ENCODE results near the gene PNMA6E. TPM values are rescaled to one million over a fixed set of nuclear protein-coding genes. Genes with fewer than 3 reads are reported as not detected.

The PNMA6E gene
- total RNA-seq, 1 donor from 2014 or later = not detected

- Mint-ChIP-seq H3K9me3 (peaks cover 15% of the 10 kb centered on the region), H3K27ac (no peak overlapping the region), H3K4me1 (no peaks in the 10 kb centered on the region), H3K27me3 (ENCODE audit: low read depth) (no peaks in the 10 kb centered on the region), H3K4me3 (no peak overlapping the region), H3K36me3 (no peaks in the 10 kb centered on the region)
- TF ChIP-seq CTCF (IDR thresholded peaks at IDR 0.05; ENCODE audit: unreplicated experiment) = no peak
- DNase-seq (ENCODE audit: low spot score in 2 of 2, unreplicated experiment in 2 of 2) = no peak
Observed at GRCh38 chrX:153433781-153434285, 32.7 kb upstream of the PNMA6E start.

GRCh38 chrX:153433161-153433680 is 32.1 kb upstream of the PNMA6E start:
- H3K27ac Mint-ChIP-seq = no peak overlapping the region

GRCh38 chrX:153430796-153431195 is 29.6 kb upstream of the PNMA6E start:
- H3K27me3 Mint-ChIP-seq (ENCODE audit: low read depth) = no peaks in the 10 kb centered on the region

More at GRCh38 chrX:153433161-153433680, 32.1 kb upstream of the PNMA6E start:
- H3K27me3 Mint-ChIP-seq (ENCODE audit: low read depth) = no peaks in the 10 kb centered on the region
- no peaks in the 10 kb centered on the region for H3K4me1 Mint-ChIP-seq
- DNase-seq (ENCODE audit: low spot score in 2 of 2, unreplicated experiment in 2 of 2) = no peak
- peaks cover 20% of the 10 kb centered on the region for H3K9me3 Mint-ChIP-seq
- no peak overlapping the region for H3K4me3 Mint-ChIP-seq
- TF ChIP-seq CTCF (IDR thresholded peaks at IDR 0.05; ENCODE audit: unreplicated experiment) = no peak
- H3K36me3 Mint-ChIP-seq = no peaks in the 10 kb centered on the region

GRCh38 chrX:153426204-153426603 is 25.1 kb upstream of the PNMA6E start:
- peaks cover 39% of the 10 kb centered on the region for H3K9me3 Mint-ChIP-seq
- H3K27ac Mint-ChIP-seq = no peak overlapping the region
- H3K36me3 Mint-ChIP-seq = peaks cover 1% of the 10 kb centered on the region
- H3K27me3 Mint-ChIP-seq (ENCODE audit: low read depth) = no peaks in the 10 kb centered on the region
- no peaks in the 10 kb centered on the region for H3K4me1 Mint-ChIP-seq
- TF ChIP-seq CTCF (IDR thresholded peaks at IDR 0.05; ENCODE audit: unreplicated experiment) = no peak
- H3K4me3 Mint-ChIP-seq = no peak overlapping the region
- no peak for DNase-seq (ENCODE audit: low spot score in 2 of 2, unreplicated experiment in 2 of 2)

More at GRCh38 chrX:153430796-153431195, 29.6 kb upstream of the PNMA6E start:
- H3K36me3 Mint-ChIP-seq = peaks cover 1% of the 10 kb centered on the region
- DNase-seq (ENCODE audit: low spot score in 2 of 2, unreplicated experiment in 2 of 2) = no peak
- no peak for TF ChIP-seq CTCF (IDR thresholded peaks at IDR 0.05; ENCODE audit: unreplicated experiment)
- H3K4me3 Mint-ChIP-seq = no peak overlapping the region
- no peaks in the 10 kb centered on the region for H3K4me1 Mint-ChIP-seq
- H3K27ac Mint-ChIP-seq = no peak overlapping the region
- H3K9me3 Mint-ChIP-seq = peaks cover 33% of the 10 kb centered on the region

- Mint-ChIP-seq H3K27me3 (ENCODE audit: low read depth) (no peaks in the 10 kb centered on the region), H3K36me3 (peaks cover 1% of the 10 kb centered on the region), H3K4me3 (no peak overlapping the region), H3K4me1 (no peaks in the 10 kb centered on the region), H3K27ac (no peak overlapping the region), H3K9me3 (peaks cover 24% of the 10 kb centered on the region)
- TF ChIP-seq CTCF (IDR thresholded peaks at IDR 0.05; ENCODE audit: unreplicated experiment) = no peak
- no peak for DNase-seq (ENCODE audit: low spot score in 2 of 2, unreplicated experiment in 2 of 2)
Observed at GRCh38 chrX:153423652-153424051, 22.5 kb upstream of the PNMA6E start.
